Endothelial cell (in vitro differentiated cells): Measurements from ENCODE around the gene PLN. TPM values are rescaled to one million over a fixed set of nuclear protein-coding genes. Genes with fewer than 3 reads are reported as not detected.

Experiments
- DNase-seq: peaks from one replicate; pipeline ENCODE4 v3.0.0; 2021; ENCODE audit warnings: low spot score
- H3K27ac Mint-ChIP-seq: one replicate; pipeline ENCODE4 v1.8.0; 2021; ENCODE audit warnings: mixed read lengths, inconsistent platforms; ENCODE audit not compliant: unreplicated experiment
- H3K27me3 Mint-ChIP-seq: one replicate; pipeline ENCODE4 v1.8.0; 2021; ENCODE audit warnings: mild to moderate bottlenecking, moderate library complexity, mixed read lengths, inconsistent platforms; ENCODE audit not compliant: unreplicated experiment
- H3K36me3 Mint-ChIP-seq: one replicate; pipeline ENCODE4 v1.8.0; 2021; ENCODE audit warnings: mild to moderate bottlenecking, low read depth, mixed read lengths, inconsistent platforms; ENCODE audit not compliant: unreplicated experiment
- H3K4me1 Mint-ChIP-seq: one replicate; pipeline ENCODE4 v1.8.0; 2021; ENCODE audit warnings: mild to moderate bottlenecking, mixed read lengths, inconsistent platforms; ENCODE audit not compliant: unreplicated experiment
- H3K4me3 Mint-ChIP-seq: one replicate; pipeline ENCODE4 v1.8.0; 2021; ENCODE audit warnings: mild to moderate bottlenecking, mixed read lengths, inconsistent platforms; ENCODE audit not compliant: unreplicated experiment
- H3K9me3 Mint-ChIP-seq: one replicate; pipeline ENCODE4 v1.8.0; 2021; ENCODE audit warnings: mixed read lengths, inconsistent platforms; ENCODE audit not compliant: unreplicated experiment
- CTCF ChIP-seq: fragments of 200-600 bp; sonication (generic); IDR thresholded peaks from one replicate; pipeline ENCODE4 v1.5.0; 2021; ENCODE audit warnings: antibody characterized with exemption; ENCODE audit not compliant: unreplicated experiment
- total RNA-seq: library from RNA; stranded (reverse); fragmentation: NEBNext Ultra II Directional; extraction: Animal tissue kit (Norgen Biotek cat#: 25700); gene quantifications from one replicate; pipeline ENCODE4 v1.2.1, GENCODE V29; 2021; ENCODE audit not compliant: unreplicated experiment

The PLN gene
- total RNA-seq, 1 donor from 2014 or later: not detected

- Mint-ChIP-seq H3K9me3 (peaks cover 5% of the 10 kb centered on the region), H3K27ac (no peak overlapping the region), H3K4me1 (peaks cover 36% of the 10 kb centered on the region), H3K36me3 (no peaks in the 10 kb centered on the region), H3K27me3 (peaks cover 9% of the 10 kb centered on the region), H3K4me3 (no peak overlapping the region)
- no peak for TF ChIP-seq CTCF
- no peak for DNase-seq
Measured at GRCh38 chr6:118586746-118587485, 38.8 kb downstream of the PLN start.

GRCh38 chr6:118588626-118589025 lies 40.5 kb downstream of the PLN start:
- H3K9me3 Mint-ChIP-seq: peaks cover 5% of the 10 kb centered on the region
- no peak for TF ChIP-seq CTCF
- no peaks in the 10 kb centered on the region for H3K36me3 Mint-ChIP-seq
- peak overlapping the region; percentile 79 for H3K27ac Mint-ChIP-seq
- H3K4me1 Mint-ChIP-seq: peaks cover 31% of the 10 kb centered on the region
- peak overlapping the region; percentile 27 for H3K4me3 Mint-ChIP-seq
- peaks cover 6% of the 10 kb centered on the region for H3K27me3 Mint-ChIP-seq
- no peak for DNase-seq

- Mint-ChIP-seq H3K4me1 (peaks cover 31% of the 10 kb centered on the region), H3K27ac (peak overlapping the region; percentile 79), H3K9me3 (peaks cover 5% of the 10 kb centered on the region), H3K36me3 (no peaks in the 10 kb centered on the region), H3K27me3 (peaks cover 6% of the 10 kb centered on the region), H3K4me3 (peak overlapping the region; percentile 27)
- no peak for TF ChIP-seq CTCF
- no peak for DNase-seq
Measured at GRCh38 chr6:118589186-118589585, 41.1 kb downstream of the PLN start.

GRCh38 chr6:118589649-118590365 lies 41.7 kb downstream of the PLN start:
- Mint-ChIP-seq H3K4me3 (no peak overlapping the region), H3K9me3 (peaks cover 5% of the 10 kb centered on the region), H3K27me3 (peaks cover 6% of the 10 kb centered on the region), H3K27ac (peak overlapping the region; percentile 79), H3K36me3 (no peaks in the 10 kb centered on the region), H3K4me1 (peaks cover 31% of the 10 kb centered on the region)
- no peak for TF ChIP-seq CTCF
- DNase-seq: no peak

- no peak for TF ChIP-seq CTCF
- peaks cover 26% of the 10 kb centered on the region for H3K4me1 Mint-ChIP-seq
- H3K4me3 Mint-ChIP-seq: no peak overlapping the region
Measured at GRCh38 chr6:118591897-118592296, 43.8 kb downstream of the PLN start.

More at GRCh38 chr6:118591897-118592296, 43.8 kb downstream of the PLN start:
- Mint-ChIP-seq H3K36me3 (no peaks in the 10 kb centered on the region), H3K27ac (no peak overlapping the region), H3K27me3 (peaks cover 4% of the 10 kb centered on the region), H3K9me3 (peaks cover 5% of the 10 kb centered on the region)
- no peak for DNase-seq
